ENCODE measurements around the gene SERPINH1. TPM values are rescaled to one million over a fixed set of nuclear protein-coding genes. Genes with fewer than 3 reads are reported as not detected.
A peak's percentile ranks its signal among the peaks of the same experiment; 100 is the strongest.

The SERPINH1 gene
- total and polyA plus RNA-seq, 2 donors (not counting 3 experiments of a cell fraction or from before 2014, with no cell fraction given): 409 to 816 TPM

DNA sequence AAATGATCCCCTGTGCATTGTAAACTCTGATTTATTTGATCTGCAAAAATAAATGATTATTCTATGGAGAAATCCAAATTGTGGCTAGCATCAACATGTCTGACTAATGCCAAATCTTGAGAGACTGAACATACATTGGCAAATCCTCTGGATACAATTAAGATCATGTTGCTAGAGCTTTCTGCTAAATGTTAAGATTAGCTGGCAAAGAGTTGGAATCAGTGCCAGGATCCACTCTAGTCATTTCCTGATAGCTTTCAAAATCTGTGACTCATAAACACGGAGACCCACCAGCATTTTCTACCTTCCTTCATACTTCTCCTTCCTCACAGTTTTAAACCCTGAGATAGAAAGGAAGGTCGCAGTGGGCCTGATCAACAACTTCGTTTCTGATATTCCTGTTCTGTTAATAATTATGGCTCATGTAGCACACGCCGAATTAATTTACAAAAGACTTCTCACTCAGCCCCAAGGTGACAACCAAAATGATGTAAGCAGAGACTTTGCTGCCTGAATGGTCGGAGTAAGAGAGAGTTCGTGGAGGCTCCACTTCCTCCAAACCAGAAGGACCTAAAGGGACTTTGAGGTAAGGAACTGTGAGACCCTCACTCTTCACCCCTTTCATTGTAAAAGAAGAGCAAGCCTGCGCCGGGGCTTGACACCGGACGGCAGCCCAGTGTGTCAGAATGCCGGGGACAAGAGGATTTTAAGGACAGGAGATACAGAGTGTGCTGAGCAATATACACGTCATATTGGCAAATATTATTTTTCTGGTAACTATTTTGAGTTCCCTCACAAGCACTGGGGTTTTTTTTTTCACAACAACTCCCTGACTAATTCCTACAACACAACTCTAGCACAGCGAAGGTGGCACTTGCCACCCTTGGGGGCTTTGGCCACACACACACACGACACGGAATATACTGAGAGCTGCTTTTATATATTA lies 42.0 kb downstream of the SERPINH1 start:
- Histone ChIP-seq H2AFZ (ENCODE audit: low read depth, low read length) (peak overlapping the region; percentile 79), H4K20me1 (replicated peaks; ENCODE audit: control insufficient read depth, extremely low read depth, insufficient read depth, low read length) (no peaks in the 10 kb centered on the region), H3K79me2 (ENCODE audit: control insufficient read depth, insufficient read depth, low read length) (no peaks in the 10 kb centered on the region), H3K9ac (replicated peaks; ENCODE audit: extremely low read depth, insufficient read depth, low read length) (peak overlapping the region; percentile 60), H3K4me3 (replicated peaks in 1 of 3; ENCODE audit: insufficient read depth in 1 of 3, low read depth in 1 of 3, low read length in 3 of 3) (peak overlapping the region in 1 of 3 experiments; percentile 40), H3K27ac (ENCODE audit: insufficient read depth, low read depth, low read length) (peak overlapping the region; percentile 88), H3K4me2 (ENCODE audit: insufficient read depth, low read length) (peak overlapping the region; percentile 71), H3K27me3 (ENCODE audit: control insufficient read depth in 2 of 2, insufficient read depth in 2 of 2, low read length in 2 of 2) (no peaks in the 10 kb centered on the region), H3K9me1 (replicated peaks; ENCODE audit: control insufficient read depth, extremely low read depth, insufficient read depth, low read length) (no peaks in the 10 kb centered on the region), H3K9me3 (replicated peaks; ENCODE audit: control insufficient read depth, insufficient read depth, low read length) (no peaks in the 10 kb centered on the region), H3K36me3 (ENCODE audit: control insufficient read depth in 2 of 2, extremely low read depth in 1 of 2, insufficient read depth in 2 of 2, low read length in 2 of 2) (no peaks in the 10 kb centered on the region), H3K4me1 (ENCODE audit: control insufficient read depth, extremely low read depth, insufficient read depth, low read length) (peaks cover 24% of the 10 kb centered on the region)
- dilution Hi-C loops (cut with MboI; ENCODE audit: extremely low pct_ligation_motif_present, low sequenced_read_pairs): no loop called here
- FAIRE-seq: peak; percentile 99
- POLR2A ChIA-PET: interaction anchor here (0.6 to 1.6 kb wide), 2 partner anchors 20 to 671 kb away, joined by 3 to 7 read pairs; no protein-coding TSS in a partner anchor
- TSS peak; percentile 95 for BruUV-seq (replicated peaks)
- CTCF ChIA-PET: interaction anchor here (0.8 to 3.5 kb wide), 8 partner anchors 9 to 102 kb away, joined by 3 to 16 read pairs (median 4); no protein-coding TSS in a partner anchor
- TF ChIP-seq POLR2A (IDR thresholded peaks at IDR 0.05; ENCODE audit: low read depth, low read length) (peak; percentile 49), EZH2 (IDR thresholded peaks at IDR 0.05; ENCODE audit: borderline replicate concordance, low read depth, low read length, severe bottlenecking) (no peak), GATA2 (IDR thresholded peaks at IDR 0.05; ENCODE audit: insufficient read depth, insufficient read length, low read depth, low read length) (no peak), FOS (IDR thresholded peaks at IDR 0.05; ENCODE audit: borderline replicate concordance, insufficient read depth, low read length) (peak; percentile 84), JUN (IDR thresholded peaks at IDR 0.05; ENCODE audit: borderline replicate concordance, insufficient read depth, insufficient read length, low read depth) (peak; percentile 87)
- TF ChIP-seq, protein P1, sequence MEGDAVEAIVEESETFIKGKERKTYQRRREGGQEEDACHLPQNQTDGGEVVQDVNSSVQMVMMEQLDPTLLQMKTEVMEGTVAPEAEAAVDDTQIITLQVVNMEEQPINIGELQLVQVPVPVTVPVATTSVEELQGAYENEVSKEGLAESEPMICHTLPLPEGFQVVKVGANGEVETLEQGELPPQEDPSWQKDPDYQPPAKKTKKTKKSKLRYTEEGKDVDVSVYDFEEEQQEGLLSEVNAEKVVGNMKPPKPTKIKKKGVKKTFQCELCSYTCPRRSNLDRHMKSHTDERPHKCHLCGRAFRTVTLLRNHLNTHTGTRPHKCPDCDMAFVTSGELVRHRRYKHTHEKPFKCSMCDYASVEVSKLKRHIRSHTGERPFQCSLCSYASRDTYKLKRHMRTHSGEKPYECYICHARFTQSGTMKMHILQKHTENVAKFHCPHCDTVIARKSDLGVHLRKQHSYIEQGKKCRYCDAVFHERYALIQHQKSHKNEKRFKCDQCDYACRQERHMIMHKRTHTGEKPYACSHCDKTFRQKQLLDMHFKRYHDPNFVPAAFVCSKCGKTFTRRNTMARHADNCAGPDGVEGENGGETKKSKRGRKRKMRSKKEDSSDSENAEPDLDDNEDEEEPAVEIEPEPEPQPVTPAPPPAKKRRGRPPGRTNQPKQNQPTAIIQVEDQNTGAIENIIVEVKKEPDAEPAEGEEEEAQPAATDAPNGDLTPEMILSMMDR (IDR thresholded peaks at IDR 0.05; ENCODE audit: extremely low read depth in 1 of 2, insufficient read depth in 1 of 2, low read depth in 1 of 2, low read length in 2 of 2): no peak
- peak; percentile 92 for DNase-seq (ENCODE audit: low read depth, low spot score)
- intact Hi-C loops (cut with micrococcal nuclease): loop anchor here (1.0 to 5.0 kb wide), 2 partner anchors 22 to 63 kb away; partner anchors contain the start of gene MAP6
